Astrocyte of the cerebellum (primary cell): ENCODE results near the gene HDAC5.
"Not testable (repeated sequence)": the region's sequence is repeated elsewhere in the genome, so short reads cannot be mapped to it uniquely, and the experiment has no call there.

Experiments used
- DNase-seq: peaks from one replicate; pipeline ENCODE4 v3.0.0-alpha.2; 2011; ENCODE audit warnings: low read depth
- H3K4me3 ChIP-seq: 2 replicates; pipeline ENCODE4 v1.5.1; 2011; ENCODE audit warnings: mild to moderate bottlenecking, low read depth, low read length, moderate library complexity
- in situ Hi-C: cut with HindIII; loops from 2 replicates; pipeline ENCODE4 v1.10.0; 2017; ENCODE audit warnings: low sequenced_read_pairs
- TF ChIP-seq, protein P1 (sequence below): IDR thresholded peaks from 2 replicates; pipeline ENCODE4 v1.5.1; 2012; ENCODE audit warnings: low read length, low read depth, moderate library complexity, mild to moderate bottlenecking; ENCODE audit errors: missing control alignments

HDAC5 gene

DNA sequence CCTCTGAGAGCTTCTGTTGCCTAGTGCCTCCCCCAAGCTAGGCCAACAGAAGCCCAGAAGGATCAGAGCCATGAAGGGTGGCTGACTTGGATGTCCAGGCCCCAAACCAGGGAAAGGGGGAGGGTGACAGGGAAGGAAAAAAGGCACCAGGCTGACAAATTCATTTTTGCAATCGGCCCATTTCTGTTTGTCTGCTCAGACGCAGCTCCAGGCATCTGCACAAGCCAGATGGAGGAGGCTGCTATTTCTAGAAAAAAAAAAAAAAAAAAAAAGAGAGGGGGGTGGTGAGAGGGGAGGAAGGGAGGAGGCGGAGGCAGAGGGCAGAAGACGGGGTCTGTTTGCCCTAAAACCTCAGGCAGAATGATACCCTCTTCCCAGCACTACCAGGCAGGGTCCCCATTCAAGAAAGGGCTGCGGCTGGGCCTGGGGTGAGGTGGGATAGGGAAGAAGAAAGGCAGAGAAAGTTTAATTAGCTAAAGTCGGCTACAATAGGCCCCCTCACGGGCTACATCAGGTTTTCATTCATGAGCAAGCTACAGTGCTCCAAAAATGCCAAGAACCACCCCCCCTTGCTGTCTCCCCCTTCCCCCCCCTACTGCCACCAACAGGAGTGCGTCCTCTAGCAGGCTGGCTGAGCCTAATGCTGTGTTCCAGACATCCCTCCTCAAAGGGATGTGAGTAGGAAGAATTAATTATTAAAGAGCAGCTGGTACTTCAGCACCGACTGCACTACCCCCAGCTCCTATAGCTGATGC is 2.4 kb downstream of the HDAC5 start:
- DNase-seq = no peak
- no peak overlapping the region for H3K4me3 ChIP-seq
- in situ Hi-C loops = no loop called here
- TF ChIP-seq, protein P1, sequence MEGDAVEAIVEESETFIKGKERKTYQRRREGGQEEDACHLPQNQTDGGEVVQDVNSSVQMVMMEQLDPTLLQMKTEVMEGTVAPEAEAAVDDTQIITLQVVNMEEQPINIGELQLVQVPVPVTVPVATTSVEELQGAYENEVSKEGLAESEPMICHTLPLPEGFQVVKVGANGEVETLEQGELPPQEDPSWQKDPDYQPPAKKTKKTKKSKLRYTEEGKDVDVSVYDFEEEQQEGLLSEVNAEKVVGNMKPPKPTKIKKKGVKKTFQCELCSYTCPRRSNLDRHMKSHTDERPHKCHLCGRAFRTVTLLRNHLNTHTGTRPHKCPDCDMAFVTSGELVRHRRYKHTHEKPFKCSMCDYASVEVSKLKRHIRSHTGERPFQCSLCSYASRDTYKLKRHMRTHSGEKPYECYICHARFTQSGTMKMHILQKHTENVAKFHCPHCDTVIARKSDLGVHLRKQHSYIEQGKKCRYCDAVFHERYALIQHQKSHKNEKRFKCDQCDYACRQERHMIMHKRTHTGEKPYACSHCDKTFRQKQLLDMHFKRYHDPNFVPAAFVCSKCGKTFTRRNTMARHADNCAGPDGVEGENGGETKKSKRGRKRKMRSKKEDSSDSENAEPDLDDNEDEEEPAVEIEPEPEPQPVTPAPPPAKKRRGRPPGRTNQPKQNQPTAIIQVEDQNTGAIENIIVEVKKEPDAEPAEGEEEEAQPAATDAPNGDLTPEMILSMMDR = no peak

DNA sequence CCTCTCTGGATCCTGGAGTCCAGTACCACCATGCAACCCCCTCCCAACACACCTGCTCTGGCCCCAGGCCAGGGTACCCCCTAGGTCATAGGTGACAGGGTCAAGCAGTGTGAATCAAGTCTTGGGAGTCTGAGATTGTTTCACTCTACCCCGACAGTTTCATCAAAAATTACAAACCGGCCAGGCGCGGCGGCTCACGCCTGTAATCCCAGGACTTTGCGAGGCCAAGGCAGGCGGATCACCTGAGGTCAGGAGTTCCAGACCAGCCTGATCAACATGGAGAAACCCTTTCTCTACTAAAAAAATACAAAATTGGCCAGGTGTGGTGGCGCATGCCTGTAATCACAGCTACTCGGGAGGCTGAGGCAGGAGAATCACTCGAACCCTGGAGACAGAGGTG is 3.2 kb downstream of the HDAC5 start:
- DNase-seq, in situ Hi-C loops, H3K4me3 ChIP-seq: not testable (repeated sequence)

DNA sequence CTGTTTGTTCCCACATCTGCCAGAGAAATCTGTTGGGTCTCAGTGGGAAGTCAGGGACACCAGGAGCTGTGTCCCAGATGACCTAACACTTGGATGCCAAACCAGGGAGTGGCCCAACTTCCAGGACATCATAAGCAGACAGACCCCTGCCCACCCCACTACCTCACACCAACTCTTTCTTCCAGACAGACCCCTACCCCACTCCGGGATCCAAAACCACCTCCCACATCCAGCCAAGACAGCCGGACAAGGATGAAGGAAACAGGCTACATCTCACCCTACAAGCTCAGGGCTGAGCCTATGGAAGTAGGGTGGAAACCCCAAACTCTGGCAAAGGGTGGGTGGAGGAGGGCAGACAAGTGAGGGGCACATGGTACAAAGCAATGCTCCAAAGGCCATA is 3.6 kb downstream of the HDAC5 start:
- TF ChIP-seq, protein P1 = no peak
- no peak overlapping the region for H3K4me3 ChIP-seq
- no peak for DNase-seq
- in situ Hi-C loops = no loop called here

DNA sequence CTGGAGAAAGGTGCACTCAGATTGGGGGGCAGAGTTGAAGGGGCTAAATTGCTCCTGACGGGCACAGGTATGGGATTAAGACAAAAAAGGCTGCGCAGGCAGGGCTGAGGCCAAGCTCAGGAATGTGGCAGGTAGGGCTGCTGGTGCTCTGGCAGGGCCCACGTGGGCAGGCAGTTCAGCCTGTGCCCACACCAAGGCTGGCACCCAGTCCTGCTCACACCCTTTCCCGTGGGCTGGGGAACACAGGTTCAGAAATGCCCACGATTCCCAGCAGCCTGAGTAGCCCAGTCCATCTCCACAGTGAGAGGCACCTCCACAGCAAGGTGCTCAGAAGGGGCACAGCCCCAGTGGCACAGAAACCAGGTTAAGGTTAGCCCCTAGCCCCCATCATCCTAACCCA is 4.4 kb downstream of the HDAC5 start:
- no peak for DNase-seq
- in situ Hi-C loops = no loop called here
- TF ChIP-seq, protein P1 = no peak
- H3K4me3 ChIP-seq = no peak overlapping the region

DNA sequence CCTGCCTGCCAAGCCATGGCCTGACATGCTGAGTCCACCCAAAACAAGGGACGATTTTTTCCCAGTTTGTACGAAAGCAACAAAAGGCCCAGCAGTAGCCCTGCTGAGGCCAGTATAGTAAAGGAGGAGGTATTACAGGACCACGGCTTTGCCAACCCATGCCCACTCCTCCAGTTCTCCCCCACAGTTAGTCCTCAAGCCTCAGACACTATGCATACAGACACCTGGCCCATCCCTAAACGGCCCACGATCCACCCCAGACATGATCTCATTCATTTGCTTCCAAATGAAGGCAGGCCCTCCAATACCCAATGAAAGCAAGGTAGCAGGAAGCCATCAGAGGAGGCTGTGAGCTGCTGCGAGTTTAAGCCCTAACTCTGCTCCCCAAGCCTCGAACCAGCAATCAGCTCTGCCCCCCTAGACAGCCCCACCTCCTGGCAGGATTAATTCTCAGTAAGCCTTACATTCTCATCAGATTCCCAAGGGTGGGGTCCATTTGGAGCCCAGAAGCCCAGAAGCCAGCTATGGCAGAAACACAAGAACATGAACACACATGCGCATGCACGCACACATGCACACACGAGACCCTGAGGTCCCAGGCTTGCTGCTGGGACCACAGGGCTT is 4.9 kb downstream of the HDAC5 start:
- TF ChIP-seq, protein P1 = no peak
- no peak for DNase-seq
- H3K4me3 ChIP-seq = no peak overlapping the region
- in situ Hi-C loops = no loop called here

DNA sequence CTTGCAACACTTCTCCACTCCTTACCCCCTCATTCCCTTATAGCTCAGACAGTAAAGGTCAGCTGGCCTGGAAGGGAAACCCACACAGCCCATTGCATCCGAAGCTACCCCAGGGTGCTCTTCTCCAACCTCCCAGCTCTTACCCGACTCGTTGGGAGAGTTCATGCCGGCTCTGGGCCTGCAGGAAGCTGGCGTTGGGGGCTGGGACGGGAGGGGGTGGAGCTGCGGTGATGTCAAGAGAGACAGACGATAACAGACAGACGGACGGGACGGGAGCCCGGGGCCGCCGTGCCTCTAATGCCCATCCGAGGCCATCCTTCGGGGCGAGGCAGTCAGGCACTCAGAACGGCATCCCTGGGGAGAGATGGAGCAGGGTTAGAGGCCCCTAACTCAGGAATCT is 6.1 kb downstream of the HDAC5 start:
- H3K4me3 ChIP-seq = no peak overlapping the region
- in situ Hi-C loops = no loop called here
- TF ChIP-seq, protein P1 = no peak
- no peak for DNase-seq

DNA sequence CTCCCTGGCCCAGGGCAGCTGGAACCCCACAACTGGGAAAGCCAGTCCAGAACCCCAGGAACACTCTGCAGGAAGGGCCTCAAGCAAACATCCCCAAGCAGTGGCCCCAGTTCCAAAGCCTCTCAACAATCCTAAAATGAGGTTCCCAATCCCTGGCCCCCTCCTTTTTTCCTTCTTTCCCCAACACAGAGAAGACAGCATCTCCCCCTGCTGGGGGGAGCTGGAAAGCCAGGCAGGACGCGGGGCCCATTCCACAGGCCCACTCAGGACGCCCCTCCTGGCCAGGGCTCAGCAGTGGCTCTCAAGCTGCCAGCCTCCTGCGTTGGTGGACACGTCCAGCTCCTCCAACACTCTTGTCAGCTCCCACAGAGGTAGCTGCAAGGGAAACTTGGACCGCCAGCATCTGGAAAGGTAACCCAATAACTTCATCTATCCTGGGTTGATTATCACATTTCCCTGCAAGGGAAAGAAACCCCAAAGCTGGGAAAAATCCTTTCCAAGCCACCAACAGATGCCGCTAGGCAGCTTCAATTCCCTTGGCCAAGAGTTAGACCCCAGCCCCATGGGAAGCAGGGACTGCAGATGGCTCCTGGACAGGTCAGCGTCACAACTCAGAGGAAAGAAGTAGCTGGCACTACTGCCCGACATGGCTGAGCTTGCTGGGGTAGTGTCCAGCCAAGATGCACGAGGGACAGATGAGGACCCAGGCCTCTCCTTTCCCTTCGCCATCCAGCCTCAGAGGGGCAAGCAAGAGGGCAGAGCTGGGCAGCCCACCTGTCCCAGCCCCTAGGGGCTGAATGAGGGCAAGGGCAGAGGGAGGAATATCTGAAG is 7.6 kb downstream of the HDAC5 start:
- no peak for DNase-seq
- TF ChIP-seq, protein P1 = peak; percentile 92
- in situ Hi-C loops = no loop called here
- no peak overlapping the region for H3K4me3 ChIP-seq
